ENCODE data around the gene MYO18B. TPM values are rescaled to one million over a fixed set of nuclear protein-coding genes. Genes with fewer than 3 reads are reported as not detected.
A peak's percentile ranks its signal among the peaks of the same experiment; 100 is the strongest.

The MYO18B gene
- total and polyA plus RNA-seq, 7 donors, result 79.3 to 434 (median 273) TPM

DNA sequence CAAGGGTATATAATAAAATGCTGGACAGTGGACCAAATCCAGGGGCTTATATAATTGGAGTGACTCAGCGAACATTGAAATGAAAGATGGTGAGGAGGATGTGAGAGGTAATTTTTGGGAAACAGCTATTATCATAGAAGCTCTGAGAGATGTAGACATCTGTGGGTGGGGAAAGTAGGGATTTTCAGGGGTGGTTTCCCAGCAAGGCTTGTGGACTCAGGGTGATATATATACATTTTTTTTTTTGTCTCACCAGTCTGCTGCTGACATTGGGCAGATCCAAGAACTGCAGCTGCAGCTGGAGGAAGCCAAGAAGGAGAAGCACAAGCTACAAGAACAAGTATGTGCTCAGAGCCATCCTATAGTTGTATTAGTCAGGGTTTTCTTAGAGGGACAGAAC is 208.1 kb downstream of the MYO18B start:
- WGBS, 3 donors, result 33 to 46% (median 36%) methylated on average over 1 of the region's 1 CpG
- intact Hi-C loops (cut with DNase I), result no loop called here

GRCh38 chr22:25953276-25953675 is 211.3 kb downstream of the MYO18B start:
- Histone ChIP-seq H3K27ac (no peak overlapping the region), H3K4me3 (no peak overlapping the region), H3K9me3 (no peaks in the 10 kb centered on the region), H3K36me3 (ENCODE audit: insufficient read depth in 1 of 2, low read depth in 1 of 2) (peaks cover 9 to 100% of the 10 kb centered on the region in 2 donors), H3K27me3 (ENCODE audit: insufficient read depth in 3 of 3, low read length in 2 of 3) (no peaks in the 10 kb centered on the region), H3K4me1 (no peaks in the 10 kb centered on the region)
- DNase-seq, result no peak
- TF ChIP-seq CTCF (IDR thresholded peaks at IDR 0.05), result no peak
- no peak for ATAC-seq
- intact Hi-C loops (cut with DNase I), result no loop called here
- 42 to 56% (median 44%) methylated on average over 3 of the region's 3 CpGs for WGBS, 3 donors

More for the DNA sequence above, 208.1 kb downstream of the MYO18B start:
- Histone ChIP-seq H3K4me1 (no peaks in the 10 kb centered on the region), H3K27ac (no peak overlapping the region), H3K4me3 (no peak overlapping the region), H3K27me3 (ENCODE audit: insufficient read depth in 3 of 3, low read length in 2 of 3) (no peaks in the 10 kb centered on the region), H3K9me3 (no peaks in the 10 kb centered on the region), H3K36me3 (ENCODE audit: insufficient read depth in 1 of 2, low read depth in 1 of 2) (peaks cover 13 to 91% of the 10 kb centered on the region in 2 donors)
- ATAC-seq (peak in 1 of 4 donors; percentile 20), DNase-seq (no peak)
- TF ChIP-seq CTCF (IDR thresholded peaks at IDR 0.05), result no peak

GRCh38 chr22:25953919-25954318 is 211.9 kb downstream of the MYO18B start:
- 46 to 61% (median 52%) methylated on average over 4 of the region's 4 CpGs for WGBS, 3 donors

GRCh38 chr22:25955323-25955722 is 213.3 kb downstream of the MYO18B start:
- TF ChIP-seq CTCF (IDR thresholded peaks at IDR 0.05), result no peak
- DNase-seq (no peak), ATAC-seq (no peak)
- no peak overlapping the region for H3K4me3 ChIP-seq
- intact Hi-C loops (cut with DNase I), result no loop called here
- H3K27me3 ChIP-seq (ENCODE audit: insufficient read depth in 3 of 3, low read length in 2 of 3), result no peaks in the 10 kb centered on the region
- no peaks in the 10 kb centered on the region for H3K9me3 ChIP-seq
- H3K4me1 ChIP-seq, result no peaks in the 10 kb centered on the region
- H3K36me3 ChIP-seq (ENCODE audit: insufficient read depth in 1 of 2, low read depth in 1 of 2), result peaks cover 7 to 100% of the 10 kb centered on the region in 2 donors
- WGBS, 3 donors, result 88 to 91% (median 90%) methylated on average over 9 of the region's 9 CpGs
- H3K27ac ChIP-seq, result no peak overlapping the region

More at GRCh38 chr22:25953919-25954318, 211.9 kb downstream of the MYO18B start:
- no peak overlapping the region for H3K27ac ChIP-seq
- no peak for ATAC-seq
- intact Hi-C loops (cut with DNase I), result no loop called here
- no peak for TF ChIP-seq CTCF (IDR thresholded peaks at IDR 0.05)
- H3K27me3 ChIP-seq (ENCODE audit: insufficient read depth in 3 of 3, low read length in 2 of 3), result no peaks in the 10 kb centered on the region
- H3K4me1 ChIP-seq, result no peaks in the 10 kb centered on the region
- H3K4me3 ChIP-seq, result no peak overlapping the region
- H3K9me3 ChIP-seq, result no peaks in the 10 kb centered on the region
- DNase-seq, result no peak
- H3K36me3 ChIP-seq (ENCODE audit: insufficient read depth in 1 of 2, low read depth in 1 of 2), result peaks cover 9 to 100% of the 10 kb centered on the region in 2 donors

- no peak for TF ChIP-seq CTCF (IDR thresholded peaks at IDR 0.05)
- DNase-seq (no peak), ATAC-seq (no peak)
- no peak overlapping the region for H3K4me3 ChIP-seq
- no peaks in the 10 kb centered on the region for H3K9me3 ChIP-seq
- WGBS, 3 donors, result 70 to 83% (median 77%) methylated on average over 5 of the region's 5 CpGs
- H3K27ac ChIP-seq, result no peak overlapping the region
- no peaks in the 10 kb centered on the region for H3K4me1 ChIP-seq
- H3K36me3 ChIP-seq (ENCODE audit: insufficient read depth in 1 of 2, low read depth in 1 of 2), result peaks cover 7 to 100% of the 10 kb centered on the region in 2 donors
- no peaks in the 10 kb centered on the region for H3K27me3 ChIP-seq (ENCODE audit: insufficient read depth in 3 of 3, low read length in 2 of 3)
- intact Hi-C loops (cut with DNase I), result no loop called here
Measured at GRCh38 chr22:25956801-25957200, 214.8 kb downstream of the MYO18B start.

Measured in psoas muscle (tissue), 8 donors.